Chondrocyte (in vitro differentiated cells): Measurements from ENCODE around the gene CTAGE9. TPM values are rescaled to one million over a fixed set of nuclear protein-coding genes. Genes with fewer than 3 reads are reported as not detected.

Source experiments
- DNase-seq: peaks from one replicate; pipeline ENCODE4 v3.0.0; 2021; ENCODE audit warnings: mixed read lengths, low spot score
- H3K27ac Mint-ChIP-seq: one replicate; pipeline ENCODE4 v1.8.0; 2021; ENCODE audit warnings: mild to moderate bottlenecking, moderate library complexity, mixed read lengths; ENCODE audit not compliant: unreplicated experiment
- H3K27me3 Mint-ChIP-seq: 2 replicates; pipeline ENCODE4 v1.8.0; 2021; ENCODE audit warnings: low read depth, mixed read lengths
- H3K36me3 Mint-ChIP-seq: 2 replicates; pipeline ENCODE4 v1.8.0; 2021; ENCODE audit warnings: low read depth, mixed read lengths
- H3K4me1 Mint-ChIP-seq: 2 replicates; pipeline ENCODE4 v1.8.0; 2021; ENCODE audit warnings: low read depth, mild to moderate bottlenecking, mixed read lengths
- H3K4me3 Mint-ChIP-seq: one replicate; pipeline ENCODE4 v1.8.0; 2021; ENCODE audit warnings: mild to moderate bottlenecking, moderate library complexity, mixed read lengths; ENCODE audit not compliant: unreplicated experiment
- H3K9me3 Mint-ChIP-seq: 2 replicates; pipeline ENCODE4 v1.8.0; 2021; ENCODE audit warnings: low read depth, mixed read lengths
- total RNA-seq: library from RNA; stranded (reverse); gene quantifications from 3 replicates; pipeline ENCODE4 v1.2.1, GENCODE V29; 2021
- TF ChIP-seq, protein P1 (sequence below): fragments of 200-600 bp; sonication (generic); IDR thresholded peaks from 2 replicates; pipeline ENCODE4 v1.5.0; 2021; ENCODE audit warnings: antibody characterized with exemption, mild to moderate bottlenecking, moderate library complexity

The CTAGE9 gene
- total RNA-seq, 1 donor from 2014 or later, result not detected

DNA sequence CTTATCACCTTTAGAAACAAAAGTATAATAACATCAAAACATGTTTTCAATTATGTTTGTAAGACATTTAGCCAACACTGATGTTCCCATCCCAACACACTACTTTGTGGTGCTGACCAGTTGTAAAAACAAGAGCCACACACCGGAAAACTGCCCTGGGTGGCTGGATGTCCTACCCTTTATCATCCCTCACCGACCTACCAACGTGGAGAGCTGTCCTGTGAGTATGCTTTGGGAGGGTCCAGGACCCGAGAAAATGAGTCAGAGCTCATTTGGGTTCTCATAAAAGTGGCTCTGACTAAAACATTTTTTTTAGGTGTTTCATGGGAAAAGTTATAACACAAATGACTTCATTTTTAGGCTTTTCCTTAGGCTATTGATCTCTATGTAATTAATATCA is 29.3 kb upstream of the CTAGE9 start:
- Mint-ChIP-seq H3K27ac (no peak overlapping the region), H3K9me3 (no peaks in the 10 kb centered on the region), H3K4me3 (no peak overlapping the region), H3K4me1 (no peaks in the 10 kb centered on the region), H3K27me3 (no peaks in the 10 kb centered on the region), H3K36me3 (no peaks in the 10 kb centered on the region)
- DNase-seq, result no peak
- TF ChIP-seq, protein P1, sequence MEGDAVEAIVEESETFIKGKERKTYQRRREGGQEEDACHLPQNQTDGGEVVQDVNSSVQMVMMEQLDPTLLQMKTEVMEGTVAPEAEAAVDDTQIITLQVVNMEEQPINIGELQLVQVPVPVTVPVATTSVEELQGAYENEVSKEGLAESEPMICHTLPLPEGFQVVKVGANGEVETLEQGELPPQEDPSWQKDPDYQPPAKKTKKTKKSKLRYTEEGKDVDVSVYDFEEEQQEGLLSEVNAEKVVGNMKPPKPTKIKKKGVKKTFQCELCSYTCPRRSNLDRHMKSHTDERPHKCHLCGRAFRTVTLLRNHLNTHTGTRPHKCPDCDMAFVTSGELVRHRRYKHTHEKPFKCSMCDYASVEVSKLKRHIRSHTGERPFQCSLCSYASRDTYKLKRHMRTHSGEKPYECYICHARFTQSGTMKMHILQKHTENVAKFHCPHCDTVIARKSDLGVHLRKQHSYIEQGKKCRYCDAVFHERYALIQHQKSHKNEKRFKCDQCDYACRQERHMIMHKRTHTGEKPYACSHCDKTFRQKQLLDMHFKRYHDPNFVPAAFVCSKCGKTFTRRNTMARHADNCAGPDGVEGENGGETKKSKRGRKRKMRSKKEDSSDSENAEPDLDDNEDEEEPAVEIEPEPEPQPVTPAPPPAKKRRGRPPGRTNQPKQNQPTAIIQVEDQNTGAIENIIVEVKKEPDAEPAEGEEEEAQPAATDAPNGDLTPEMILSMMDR, result no peak

DNA sequence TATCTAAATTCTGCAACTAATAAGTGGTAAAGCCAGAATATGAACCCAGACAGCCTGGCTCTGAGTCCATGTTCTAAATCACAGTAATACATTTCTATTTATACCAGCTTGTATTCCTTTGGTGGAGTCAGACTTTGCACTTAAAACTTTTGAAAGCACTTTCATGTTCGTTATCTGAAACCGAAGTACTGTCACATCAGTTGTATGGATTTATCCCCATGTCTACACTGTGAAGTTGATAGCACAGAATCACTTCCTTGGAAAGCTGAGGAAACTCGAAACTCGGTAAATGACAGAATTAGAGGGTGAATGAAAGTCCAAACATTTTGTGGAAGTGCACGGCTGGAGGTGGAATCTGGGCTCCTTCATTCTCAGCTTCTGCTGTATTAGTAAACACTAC is 28.3 kb upstream of the CTAGE9 start:
- Mint-ChIP-seq H3K27me3 (no peaks in the 10 kb centered on the region), H3K4me3 (no peak overlapping the region), H3K36me3 (no peaks in the 10 kb centered on the region), H3K27ac (no peak overlapping the region), H3K9me3 (no peaks in the 10 kb centered on the region), H3K4me1 (no peaks in the 10 kb centered on the region)
- TF ChIP-seq, protein P1, result no peak
- DNase-seq, result no peak

DNA sequence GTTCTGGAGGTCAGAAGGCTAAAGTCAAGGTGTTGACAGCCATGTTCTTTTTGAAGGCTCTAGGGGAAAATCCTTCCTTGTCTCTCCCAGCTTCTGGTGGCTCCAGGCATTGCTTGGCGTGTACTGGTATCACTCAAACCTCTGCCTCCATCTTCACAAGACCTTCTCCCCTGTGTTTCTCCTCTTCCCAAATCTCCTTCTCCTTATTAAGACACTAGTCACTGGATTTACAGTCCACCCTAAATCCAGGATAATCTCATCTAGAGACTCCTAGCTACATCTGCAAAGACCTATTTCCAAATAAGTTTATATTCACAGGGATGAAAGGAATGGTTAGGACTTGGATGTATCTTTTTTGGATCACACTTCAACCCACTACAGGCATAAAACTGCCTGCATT is 26.0 kb upstream of the CTAGE9 start:
- no peak for DNase-seq
- no peak overlapping the region for H3K27ac Mint-ChIP-seq
- H3K9me3 Mint-ChIP-seq, result no peaks in the 10 kb centered on the region
- TF ChIP-seq, protein P1, result no peak
- no peak overlapping the region for H3K4me3 Mint-ChIP-seq
- no peaks in the 10 kb centered on the region for H3K36me3 Mint-ChIP-seq
- H3K27me3 Mint-ChIP-seq, result no peaks in the 10 kb centered on the region
- H3K4me1 Mint-ChIP-seq, result peaks cover 9% of the 10 kb centered on the region

DNA sequence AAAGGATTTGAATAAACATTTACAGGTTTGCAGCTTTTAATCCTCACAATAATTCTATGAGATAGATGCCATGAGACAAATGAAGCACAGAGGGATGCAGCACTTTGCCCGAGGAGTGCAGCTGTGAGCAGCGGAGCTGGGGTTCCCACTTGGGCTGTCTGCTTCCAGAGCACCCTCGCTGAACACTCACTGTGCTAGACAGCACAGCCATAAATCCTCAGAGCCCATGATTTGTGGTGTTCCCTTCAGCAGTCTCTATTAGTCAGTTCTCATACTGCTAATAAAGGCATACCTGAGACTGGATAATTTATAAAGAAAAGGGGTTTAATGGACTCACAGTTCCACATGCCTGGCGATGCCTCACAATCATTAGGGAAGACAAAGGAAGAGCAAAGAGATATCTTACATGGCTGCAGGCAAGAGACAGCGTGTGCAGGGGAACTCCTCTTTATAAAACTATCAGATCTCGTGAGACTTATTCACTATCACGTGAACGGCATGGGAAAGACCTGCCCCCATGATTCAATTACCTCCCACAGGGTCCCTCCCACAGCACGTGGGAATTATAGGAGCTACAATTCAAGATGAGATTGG is 25.3 kb upstream of the CTAGE9 start:
- Mint-ChIP-seq H3K27ac (no peak overlapping the region), H3K9me3 (peaks cover under 1% of the 10 kb centered on the region), H3K36me3 (no peaks in the 10 kb centered on the region), H3K4me1 (peaks cover 9% of the 10 kb centered on the region), H3K4me3 (no peak overlapping the region), H3K27me3 (no peaks in the 10 kb centered on the region)
- no peak for DNase-seq
- TF ChIP-seq, protein P1, result no peak

DNA sequence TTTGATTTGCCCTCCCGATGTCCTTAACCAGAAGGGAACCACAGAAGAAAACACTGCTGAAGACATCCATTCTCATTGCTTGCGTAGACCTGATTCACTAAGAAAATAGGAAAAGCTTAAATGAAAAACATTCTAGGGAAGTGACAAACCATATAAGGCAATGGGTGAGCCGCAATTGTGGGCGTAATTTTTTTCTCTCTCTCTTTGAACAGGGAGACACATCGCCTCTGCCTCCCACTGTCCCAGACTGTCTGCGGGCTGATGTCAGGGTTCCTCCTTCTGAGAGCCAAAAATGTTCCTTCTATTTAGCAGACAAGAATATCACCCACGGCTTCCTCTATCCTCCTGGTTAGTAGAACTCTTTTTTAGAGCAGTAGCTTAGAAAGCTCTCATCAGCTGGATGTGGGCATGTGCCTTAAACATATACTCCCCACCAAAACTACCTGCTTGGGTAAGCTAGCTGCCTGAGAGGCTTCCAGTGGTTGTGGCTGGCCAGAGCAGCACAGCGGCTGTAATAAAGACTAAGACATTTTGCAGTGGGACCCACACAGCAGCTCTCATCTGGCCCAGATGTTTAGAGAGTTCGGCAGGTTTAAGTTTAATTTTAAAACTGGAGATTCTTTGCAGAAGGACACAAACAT is 22.7 kb upstream of the CTAGE9 start:
- TF ChIP-seq, protein P1, result no peak
- H3K36me3 Mint-ChIP-seq, result peaks cover 3% of the 10 kb centered on the region
- peaks cover 12% of the 10 kb centered on the region for H3K4me1 Mint-ChIP-seq
- peak overlapping the region; percentile 51 for H3K4me3 Mint-ChIP-seq
- H3K9me3 Mint-ChIP-seq, result peaks cover 4% of the 10 kb centered on the region
- peak overlapping the region; percentile 76 for H3K27ac Mint-ChIP-seq
- H3K27me3 Mint-ChIP-seq, result no peaks in the 10 kb centered on the region
- DNase-seq, result no peak
